ENCODE measurements around the gene CFAP90.

The CFAP90 gene

GRCh38 chr5:7868773-7869473 lies 18.0 kb upstream of the CFAP90 start, which contains the start of the genes FASTKD3 and MTRR:
TSS of gene FASTKD3 (minus strand) at chr5:7869031. CDS start at chr5:7868083, 948 bp downstream.
TSS of gene MTRR (plus strand) at chr5:7869148. CDS start at chr5:7870795, 1,647 bp downstream.
- H2AFZ ChIP-seq (ENCODE audit: low read depth, low read length), result peak within 1 kb of the TSS; percentile 41
- H3K4me2 ChIP-seq (ENCODE audit: low read length), result peak within 1 kb of the TSS; percentile 88
- H3K79me2 ChIP-seq (ENCODE audit: low read length), result peaks cover 74% of the 10 kb centered on the region
- H3K27me3 ChIP-seq (ENCODE audit: low read depth, low read length), result no peaks in the 10 kb centered on the region
- H3K4me1 ChIP-seq (ENCODE audit: low read length), result peaks cover 43% of the 10 kb centered on the region
- no peak for TF ChIP-seq EZH2phosphoT487 (IDR thresholded peaks at IDR 0.05; ENCODE audit: low read depth)
- no peak for TF ChIP-seq CTCF (IDR thresholded peaks at IDR 0.05; ENCODE audit: low read depth, low read length)
- peak within 1 kb of the TSS; percentile 91 for H3K9ac ChIP-seq (ENCODE audit: low read length)
- H3K36me3 ChIP-seq (replicated peaks; ENCODE audit: low read depth, low read length), result peaks cover 19% of the 10 kb centered on the region
- peaks cover 40% of the 10 kb centered on the region for H4K20me1 ChIP-seq (ENCODE audit: insufficient read depth, low read length)
- peak within 1 kb of the TSS; percentile 93 for H3K4me3 ChIP-seq (ENCODE audit: low read length)
- H3K27ac ChIP-seq (ENCODE audit: low read length), result peak within 1 kb of the TSS; percentile 54
- no peaks in the 10 kb centered on the region for H3K9me3 ChIP-seq (ENCODE audit: insufficient read depth, low read length)

- H3K9ac ChIP-seq (ENCODE audit: low read length), result peak overlapping the region; percentile 91
- H3K79me2 ChIP-seq (ENCODE audit: low read length), result peaks cover 70% of the 10 kb centered on the region
- peaks cover 36% of the 10 kb centered on the region for H4K20me1 ChIP-seq (ENCODE audit: insufficient read depth, low read length)
- no peak overlapping the region for H3K27ac ChIP-seq (ENCODE audit: low read length)
- peak overlapping the region; percentile 41 for H2AFZ ChIP-seq (ENCODE audit: low read depth, low read length)
- no peaks in the 10 kb centered on the region for H3K9me3 ChIP-seq (ENCODE audit: insufficient read depth, low read length)
- TF ChIP-seq EZH2phosphoT487 (IDR thresholded peaks at IDR 0.05; ENCODE audit: low read depth) (no peak), CTCF (IDR thresholded peaks at IDR 0.05; ENCODE audit: low read depth, low read length) (no peak)
- peak overlapping the region; percentile 74 for H3K4me2 ChIP-seq (ENCODE audit: low read length)
- peaks cover 15% of the 10 kb centered on the region for H3K36me3 ChIP-seq (replicated peaks; ENCODE audit: low read depth, low read length)
- peak overlapping the region; percentile 93 for H3K4me3 ChIP-seq (ENCODE audit: low read length)
- H3K27me3 ChIP-seq (ENCODE audit: low read depth, low read length), result no peaks in the 10 kb centered on the region
- H3K4me1 ChIP-seq (ENCODE audit: low read length), result peaks cover 39% of the 10 kb centered on the region
Measured at GRCh38 chr5:7868427-7868772, 17.5 kb upstream of the CFAP90 start.

- H3K27me3 ChIP-seq (ENCODE audit: low read depth, low read length), result no peaks in the 10 kb centered on the region
- H3K36me3 ChIP-seq (replicated peaks; ENCODE audit: low read depth, low read length), result peaks cover 18% of the 10 kb centered on the region
- no peak overlapping the region for H3K4me3 ChIP-seq (ENCODE audit: low read length)
- H3K9me3 ChIP-seq (ENCODE audit: insufficient read depth, low read length), result no peaks in the 10 kb centered on the region
- no peak overlapping the region for H3K9ac ChIP-seq (ENCODE audit: low read length)
- H3K4me1 ChIP-seq (ENCODE audit: low read length), result peaks cover 27% of the 10 kb centered on the region
- no peak overlapping the region for H3K4me2 ChIP-seq (ENCODE audit: low read length)
- TF ChIP-seq CTCF (IDR thresholded peaks at IDR 0.05; ENCODE audit: low read depth, low read length) (no peak), EZH2phosphoT487 (IDR thresholded peaks at IDR 0.05; ENCODE audit: low read depth) (no peak)
- peaks cover 26% of the 10 kb centered on the region for H4K20me1 ChIP-seq (ENCODE audit: insufficient read depth, low read length)
- peaks cover 58% of the 10 kb centered on the region for H3K79me2 ChIP-seq (ENCODE audit: low read length)
- no peak overlapping the region for H3K27ac ChIP-seq (ENCODE audit: low read length)
- H2AFZ ChIP-seq (ENCODE audit: low read depth, low read length), result no peak overlapping the region
Measured at GRCh38 chr5:7867260-7867659, 16.3 kb upstream of the CFAP90 start.

- Histone ChIP-seq H3K4me1 (ENCODE audit: low read length) (peaks cover 17% of the 10 kb centered on the region), H3K4me3 (ENCODE audit: low read length) (no peak overlapping the region), H3K9me3 (ENCODE audit: insufficient read depth, low read length) (no peaks in the 10 kb centered on the region), H2AFZ (ENCODE audit: low read depth, low read length) (no peak overlapping the region), H3K27ac (ENCODE audit: low read length) (no peak overlapping the region), H4K20me1 (ENCODE audit: insufficient read depth, low read length) (peaks cover 15% of the 10 kb centered on the region), H3K4me2 (ENCODE audit: low read length) (no peak overlapping the region), H3K36me3 (replicated peaks; ENCODE audit: low read depth, low read length) (peaks cover 8% of the 10 kb centered on the region), H3K9ac (ENCODE audit: low read length) (no peak overlapping the region), H3K79me2 (ENCODE audit: low read length) (peaks cover 48% of the 10 kb centered on the region), H3K27me3 (ENCODE audit: low read depth, low read length) (no peaks in the 10 kb centered on the region)
- TF ChIP-seq EZH2phosphoT487 (IDR thresholded peaks at IDR 0.05; ENCODE audit: low read depth), result no peak
- TF ChIP-seq CTCF (IDR thresholded peaks at IDR 0.05; ENCODE audit: low read depth, low read length), result no peak
Measured at GRCh38 chr5:7866196-7866595, 15.3 kb upstream of the CFAP90 start.

All from OCI-LY3 (cell line).